ENCODE measurements around the gene E2F1. TPM values are rescaled to one million over a fixed set of nuclear protein-coding genes. Genes with fewer than 3 reads are reported as not detected.
"Not testable (repeated sequence)": the region's sequence is repeated elsewhere in the genome, so short reads cannot be mapped to it uniquely, and the experiment has no call there.

The E2F1 gene
- total and polyA plus RNA-seq, 2 donors (not counting 3 experiments of a cell fraction or from before 2014, with no cell fraction given): 20.7 to 29.6 TPM

DNA sequence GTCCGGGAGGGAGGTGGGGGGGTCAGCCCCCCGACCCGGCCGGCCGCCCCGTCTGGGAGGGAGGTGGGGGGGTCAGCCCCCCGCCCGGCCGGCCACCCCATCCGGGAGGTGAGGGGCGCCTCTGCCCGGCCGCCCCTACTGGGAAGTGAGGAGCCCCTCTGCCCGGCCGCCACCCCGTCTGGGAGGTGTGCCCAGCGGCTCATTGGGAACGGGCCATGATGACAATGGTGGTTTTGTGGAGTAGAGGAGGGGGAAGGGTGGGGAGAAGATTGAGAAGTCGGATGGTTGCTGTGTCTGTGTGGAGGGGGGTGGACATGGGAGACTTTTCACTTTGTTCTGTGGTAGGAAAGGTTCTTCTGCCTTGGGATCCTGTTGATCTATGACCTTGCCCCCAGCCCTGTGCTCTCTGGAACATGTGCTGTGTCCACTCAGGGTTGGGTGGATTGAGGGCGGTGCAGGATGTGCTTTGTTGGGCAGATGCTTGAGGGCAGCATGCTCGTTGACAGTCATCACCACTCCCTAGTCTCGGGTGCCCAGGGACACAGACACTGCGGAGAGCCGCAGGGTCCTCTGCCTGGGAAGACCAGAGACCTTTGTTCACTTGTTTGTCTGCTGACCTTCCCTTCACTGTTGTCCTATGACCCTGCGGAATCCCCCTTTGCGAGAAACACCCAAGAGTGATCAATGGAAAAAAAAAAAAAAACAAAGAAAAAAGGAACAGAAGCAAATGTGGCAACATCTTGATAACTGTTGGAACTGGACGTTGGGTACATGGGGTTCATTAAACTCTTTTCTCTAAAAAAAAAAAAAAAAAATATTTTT lies 15.7 kb upstream of the E2F1 start:
- no peaks in the 10 kb centered on the region for H3K27me3 ChIP-seq (ENCODE audit: control insufficient read depth in 2 of 2, insufficient read depth in 2 of 2, low read length in 2 of 2)
- H3K4me1 ChIP-seq (ENCODE audit: control insufficient read depth, extremely low read depth, insufficient read depth, low read length): no peaks in the 10 kb centered on the region
- no peaks in the 10 kb centered on the region for H3K79me2 ChIP-seq (ENCODE audit: control insufficient read depth, insufficient read depth, low read length)
- no peaks in the 10 kb centered on the region for H3K9me1 ChIP-seq (replicated peaks; ENCODE audit: control insufficient read depth, extremely low read depth, insufficient read depth, low read length)
- no peak overlapping the region for H3K9ac ChIP-seq (replicated peaks; ENCODE audit: extremely low read depth, insufficient read depth, low read length)
- dilution Hi-C loops (cut with MboI; ENCODE audit: extremely low pct_ligation_motif_present, low sequenced_read_pairs): no loop called here
- ChIA-PET CTCF (no interaction called here), POLR2A (no interaction called here)
- no peak overlapping the region for H3K4me3 ChIP-seq (replicated peaks in 1 of 3; ENCODE audit: insufficient read depth in 1 of 3, low read depth in 1 of 3, low read length in 3 of 3)
- no peak for TF ChIP-seq POLR2AphosphoS5 (IDR thresholded peaks at IDR 0.05; ENCODE audit: insufficient read depth, low read depth, low read length)
- no peak for TF ChIP-seq POLR2A (IDR thresholded peaks at IDR 0.05; ENCODE audit: low read depth, low read length)
- TF ChIP-seq, protein P1, sequence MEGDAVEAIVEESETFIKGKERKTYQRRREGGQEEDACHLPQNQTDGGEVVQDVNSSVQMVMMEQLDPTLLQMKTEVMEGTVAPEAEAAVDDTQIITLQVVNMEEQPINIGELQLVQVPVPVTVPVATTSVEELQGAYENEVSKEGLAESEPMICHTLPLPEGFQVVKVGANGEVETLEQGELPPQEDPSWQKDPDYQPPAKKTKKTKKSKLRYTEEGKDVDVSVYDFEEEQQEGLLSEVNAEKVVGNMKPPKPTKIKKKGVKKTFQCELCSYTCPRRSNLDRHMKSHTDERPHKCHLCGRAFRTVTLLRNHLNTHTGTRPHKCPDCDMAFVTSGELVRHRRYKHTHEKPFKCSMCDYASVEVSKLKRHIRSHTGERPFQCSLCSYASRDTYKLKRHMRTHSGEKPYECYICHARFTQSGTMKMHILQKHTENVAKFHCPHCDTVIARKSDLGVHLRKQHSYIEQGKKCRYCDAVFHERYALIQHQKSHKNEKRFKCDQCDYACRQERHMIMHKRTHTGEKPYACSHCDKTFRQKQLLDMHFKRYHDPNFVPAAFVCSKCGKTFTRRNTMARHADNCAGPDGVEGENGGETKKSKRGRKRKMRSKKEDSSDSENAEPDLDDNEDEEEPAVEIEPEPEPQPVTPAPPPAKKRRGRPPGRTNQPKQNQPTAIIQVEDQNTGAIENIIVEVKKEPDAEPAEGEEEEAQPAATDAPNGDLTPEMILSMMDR (IDR thresholded peaks at IDR 0.05; ENCODE audit: extremely low read depth in 1 of 2, insufficient read depth in 1 of 2, low read depth in 1 of 2, low read length in 2 of 2): no peak
- TF ChIP-seq, protein P2, sequence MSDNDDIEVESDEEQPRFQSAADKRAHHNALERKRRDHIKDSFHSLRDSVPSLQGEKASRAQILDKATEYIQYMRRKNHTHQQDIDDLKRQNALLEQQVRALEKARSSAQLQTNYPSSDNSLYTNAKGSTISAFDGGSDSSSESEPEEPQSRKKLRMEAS (IDR thresholded peaks at IDR 0.05; ENCODE audit: insufficient read depth, insufficient read length): no peak
- TF ChIP-seq EZH2 (IDR thresholded peaks at IDR 0.05; ENCODE audit: borderline replicate concordance, low read depth, low read length, severe bottlenecking): no peak
- no peak for TF ChIP-seq GATA2 (IDR thresholded peaks at IDR 0.05; ENCODE audit: insufficient read depth, insufficient read length, low read depth, low read length)
- no peak for TF ChIP-seq FOS (IDR thresholded peaks at IDR 0.05; ENCODE audit: borderline replicate concordance, insufficient read depth, low read length)
- no peak for TF ChIP-seq JUN (IDR thresholded peaks at IDR 0.05; ENCODE audit: borderline replicate concordance, insufficient read depth, insufficient read length, low read depth)
- no peaks in the 10 kb centered on the region for H3K9me3 ChIP-seq (replicated peaks; ENCODE audit: control insufficient read depth, insufficient read depth, low read length)
- no peak for DNase-seq (ENCODE audit: low read depth, low spot score)
- no peak overlapping the region for H2AFZ ChIP-seq (ENCODE audit: low read depth, low read length)
- H3K36me3 ChIP-seq (ENCODE audit: control insufficient read depth in 2 of 2, extremely low read depth in 1 of 2, insufficient read depth in 2 of 2, low read length in 2 of 2): no peaks in the 10 kb centered on the region
- H4K20me1 ChIP-seq (replicated peaks; ENCODE audit: control insufficient read depth, extremely low read depth, insufficient read depth, low read length): no peaks in the 10 kb centered on the region
- no peak for FAIRE-seq
- intact Hi-C loops (cut with micrococcal nuclease): no loop called here
- no peak overlapping the region for H3K27ac ChIP-seq (ENCODE audit: insufficient read depth, low read depth, low read length)
- no TSS peak for BruUV-seq (replicated peaks)
- no peak overlapping the region for H3K4me2 ChIP-seq (ENCODE audit: insufficient read depth, low read length)

DNA sequence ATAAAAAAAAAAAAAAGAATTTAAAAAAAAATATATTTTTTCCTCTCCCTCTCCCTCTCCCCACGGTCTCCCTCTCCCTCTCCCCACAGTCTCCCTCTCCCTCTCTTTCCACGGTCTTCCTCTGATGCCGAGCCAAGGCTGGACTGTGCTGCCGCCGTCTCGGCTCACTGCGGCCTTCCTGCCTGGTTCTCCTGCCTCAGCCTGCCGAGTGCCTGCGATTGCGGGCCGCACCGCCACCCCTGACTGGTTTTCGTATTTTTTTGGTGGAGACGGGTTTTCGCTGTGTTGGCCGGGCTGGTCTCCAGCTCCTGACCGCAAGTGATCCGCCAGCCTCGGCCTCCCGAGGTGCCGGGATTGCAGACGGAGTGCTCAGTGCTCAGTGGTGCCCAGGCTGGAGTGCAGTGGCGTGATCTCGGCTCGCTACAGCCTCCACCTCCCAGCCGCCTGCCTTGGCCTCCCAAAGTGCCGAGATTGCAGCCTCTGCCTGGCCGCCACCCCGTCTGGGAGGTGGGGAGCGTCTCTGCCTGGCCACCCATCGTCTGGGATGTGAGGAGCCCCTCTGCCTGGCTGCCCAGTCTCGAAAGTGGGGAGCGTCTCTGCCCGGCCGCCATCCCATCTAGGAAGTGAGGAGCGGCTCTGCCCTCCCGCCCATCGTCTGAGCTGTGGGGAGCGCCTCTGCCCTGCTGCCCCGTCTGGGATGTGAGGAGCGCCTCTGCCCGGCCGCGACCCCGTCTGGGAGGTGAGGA lies 14.7 kb upstream of the E2F1 start:
- H3K9ac ChIP-seq (replicated peaks; ENCODE audit: extremely low read depth, insufficient read depth, low read length); H3K36me3 ChIP-seq (ENCODE audit: control insufficient read depth in 2 of 2, extremely low read depth in 1 of 2, insufficient read depth in 2 of 2, low read length in 2 of 2); H4K20me1 ChIP-seq (replicated peaks; ENCODE audit: control insufficient read depth, extremely low read depth, insufficient read depth, low read length); dilution Hi-C loops (cut with MboI; ENCODE audit: extremely low pct_ligation_motif_present, low sequenced_read_pairs); H3K4me2 ChIP-seq (ENCODE audit: insufficient read depth, low read length); H2AFZ ChIP-seq (ENCODE audit: low read depth, low read length); DNase-seq (ENCODE audit: low read depth, low spot score); H3K27ac ChIP-seq (ENCODE audit: insufficient read depth, low read depth, low read length); POLR2A ChIA-PET; H3K4me3 ChIP-seq (replicated peaks in 1 of 3; ENCODE audit: insufficient read depth in 1 of 3, low read depth in 1 of 3, low read length in 3 of 3); intact Hi-C loops (cut with micrococcal nuclease); CTCF ChIA-PET; H3K27me3 ChIP-seq (ENCODE audit: control insufficient read depth in 2 of 2, insufficient read depth in 2 of 2, low read length in 2 of 2); H3K9me1 ChIP-seq (replicated peaks; ENCODE audit: control insufficient read depth, extremely low read depth, insufficient read depth, low read length); H3K79me2 ChIP-seq (ENCODE audit: control insufficient read depth, insufficient read depth, low read length); BruUV-seq (replicated peaks); H3K9me3 ChIP-seq (replicated peaks; ENCODE audit: control insufficient read depth, insufficient read depth, low read length); H3K4me1 ChIP-seq (ENCODE audit: control insufficient read depth, extremely low read depth, insufficient read depth, low read length); FAIRE-seq: not testable (repeated sequence)
